RPMI8226 (cell line): ENCODE results near the gene DUSP14.
"Not testable (repeated sequence)": the region's sequence is repeated elsewhere in the genome, so short reads cannot be mapped to it uniquely, and the experiment has no call there.

ENCODE experiments used
- DNase-seq: peaks from one replicate; pipeline ENCODE4 v3.0.0-alpha.2; 2015

DUSP14 gene

GRCh38 chr17:37489197-37490001, at the start of gene DUSP14:
Gene DUSP14, plus strand, starts transcription at chr17:37489891. Its CDS starts 22,382 bp downstream, at chr17:37512273.
- DNase-seq, result peak; percentile 94

GRCh38 chr17:37440424-37440823, 49.3 kb upstream of the DUSP14 start:
- DNase-seq, result peak; percentile 65

- not testable (repeated sequence) for DNase-seq
Observed at GRCh38 chr17:37441369-37442014, 48.2 kb upstream of the DUSP14 start.

GRCh38 chr17:37446027-37446426, 43.7 kb upstream of the DUSP14 start:
- DNase-seq, result no peak

- no peak for DNase-seq
Observed at GRCh38 chr17:37447641-37448040, 42.0 kb upstream of the DUSP14 start.

GRCh38 chr17:37450112-37450511, 39.6 kb upstream of the DUSP14 start:
- DNase-seq, result no peak

- not testable (repeated sequence) for DNase-seq
Observed at GRCh38 chr17:37457801-37458200, 31.9 kb upstream of the DUSP14 start.

GRCh38 chr17:37458805-37459204, 30.9 kb upstream of the DUSP14 start:
- DNase-seq, result no peak

GRCh38 chr17:37461668-37462067, 28.0 kb upstream of the DUSP14 start:
- no peak for DNase-seq

- no peak for DNase-seq
Observed at GRCh38 chr17:37462492-37462891, 27.2 kb upstream of the DUSP14 start.

- no peak for DNase-seq
Observed at GRCh38 chr17:37463039-37463438, 26.7 kb upstream of the DUSP14 start.

- no peak for DNase-seq
Observed at GRCh38 chr17:37465069-37465616, 24.5 kb upstream of the DUSP14 start.

- DNase-seq, result no peak
Observed at GRCh38 chr17:37466471-37466870, 23.2 kb upstream of the DUSP14 start.

- DNase-seq, result no peak
Observed at GRCh38 chr17:37470181-37470580, 19.5 kb upstream of the DUSP14 start.

- DNase-seq, result no peak
Observed at GRCh38 chr17:37475731-37476420, 13.8 kb upstream of the DUSP14 start.

GRCh38 chr17:37476431-37477120, 13.1 kb upstream of the DUSP14 start:
- DNase-seq, result no peak

GRCh38 chr17:37478187-37478586, 11.5 kb upstream of the DUSP14 start:
- no peak for DNase-seq

GRCh38 chr17:37479025-37479424, 10.7 kb upstream of the DUSP14 start:
- DNase-seq, result no peak

- no peak for DNase-seq
Observed at GRCh38 chr17:37480427-37480826, 9.3 kb upstream of the DUSP14 start.

GRCh38 chr17:37481001-37481665, 8.6 kb upstream of the DUSP14 start:
- no peak for DNase-seq

GRCh38 chr17:37483311-37484039, 6.2 kb upstream of the DUSP14 start:
- no peak for DNase-seq
